SIG-M5 treated with dmso at 0.1 percent for 504 hours (cell line): ENCODE measurements around the gene CDNF.
"Not testable (repeated sequence)": the region's sequence is repeated elsewhere in the genome, so short reads cannot be mapped to it uniquely, and the experiment has no call there.

Experiments
- DNase-seq: peaks from one replicate; lab custom pipeline; 2025; ENCODE audit not compliant: unreplicated experiment; lab: John Stamatoyannopoulos, UW

The CDNF gene

GRCh38 chr10:14837757-14838581 lies at the start of gene CDNF, which contains the start of the genes HSPA14 and MSANTD7:
Gene CDNF (minus strand): TSS chr10:14838037. CDS start chr10:14837946, 91 bp downstream.
Gene HSPA14 (plus strand): TSS chr10:14838306. CDS start chr10:14838403, 97 bp downstream.
Gene MSANTD7 (plus strand): TSS chr10:14838306. CDS start chr10:14842285, 3,979 bp downstream.
- peak; percentile 97 for DNase-seq

- DNase-seq: peak; percentile 18
Measured at GRCh38 chr10:14884082-14884481, 46.2 kb upstream of the CDNF start.

- no peak for DNase-seq
Measured at GRCh38 chr10:14880229-14880628, 42.4 kb upstream of the CDNF start.

- no peak for DNase-seq
Measured at GRCh38 chr10:14879928-14880193, 42.0 kb upstream of the CDNF start.

- no peak for DNase-seq
Measured at GRCh38 chr10:14879124-14879927, 41.5 kb upstream of the CDNF start.

GRCh38 chr10:14878266-14879123 lies 40.7 kb upstream of the CDNF start, which contains the start of gene SUV39H2:
Gene SUV39H2 (plus strand): TSS chr10:14878866. CDS start chr10:14878889, 23 bp downstream.
- DNase-seq: peak; percentile 87

GRCh38 chr10:14876764-14877163 lies 38.9 kb upstream of the CDNF start:
- DNase-seq: no peak

GRCh38 chr10:14875941-14876340 lies 38.1 kb upstream of the CDNF start:
- no peak for DNase-seq

GRCh38 chr10:14873090-14873760 lies 35.4 kb upstream of the CDNF start:
- DNase-seq: no peak

GRCh38 chr10:14864871-14865270 lies 27.0 kb upstream of the CDNF start:
- DNase-seq: not testable (repeated sequence)

- not testable (repeated sequence) for DNase-seq
Measured at GRCh38 chr10:14864466-14864865, 26.6 kb upstream of the CDNF start.

- DNase-seq: no peak
Measured at GRCh38 chr10:14860791-14861190, 23.0 kb upstream of the CDNF start.

- no peak for DNase-seq
Measured at GRCh38 chr10:14859775-14860174, 21.9 kb upstream of the CDNF start.

- DNase-seq: no peak
Measured at GRCh38 chr10:14859043-14859442, 21.2 kb upstream of the CDNF start.

- no peak for DNase-seq
Measured at GRCh38 chr10:14858338-14858960, 20.6 kb upstream of the CDNF start.

GRCh38 chr10:14855453-14855852 lies 17.6 kb upstream of the CDNF start:
- no peak for DNase-seq

GRCh38 chr10:14852236-14852635 lies 14.4 kb upstream of the CDNF start:
- DNase-seq: no peak

GRCh38 chr10:14844948-14845347 lies 7.1 kb upstream of the CDNF start:
- no peak for DNase-seq

- DNase-seq: no peak
Measured at GRCh38 chr10:14843327-14843988, 5.6 kb upstream of the CDNF start.

- no peak for DNase-seq
Measured at GRCh38 chr10:14840178-14840577, 2.3 kb upstream of the CDNF start.
